GM12874 (cell line): ENCODE results near the gene GAR1.

Experiments used
- TF ChIP-seq, protein P1 (sequence below): IDR thresholded peaks from 2 replicates; pipeline ENCODE4 v1.5.1; 2011; ENCODE audit warnings: low read depth, mild to moderate bottlenecking, control low read depth, low read length, moderate library complexity; ENCODE audit not compliant: insufficient read depth

GAR1 gene

DNA sequence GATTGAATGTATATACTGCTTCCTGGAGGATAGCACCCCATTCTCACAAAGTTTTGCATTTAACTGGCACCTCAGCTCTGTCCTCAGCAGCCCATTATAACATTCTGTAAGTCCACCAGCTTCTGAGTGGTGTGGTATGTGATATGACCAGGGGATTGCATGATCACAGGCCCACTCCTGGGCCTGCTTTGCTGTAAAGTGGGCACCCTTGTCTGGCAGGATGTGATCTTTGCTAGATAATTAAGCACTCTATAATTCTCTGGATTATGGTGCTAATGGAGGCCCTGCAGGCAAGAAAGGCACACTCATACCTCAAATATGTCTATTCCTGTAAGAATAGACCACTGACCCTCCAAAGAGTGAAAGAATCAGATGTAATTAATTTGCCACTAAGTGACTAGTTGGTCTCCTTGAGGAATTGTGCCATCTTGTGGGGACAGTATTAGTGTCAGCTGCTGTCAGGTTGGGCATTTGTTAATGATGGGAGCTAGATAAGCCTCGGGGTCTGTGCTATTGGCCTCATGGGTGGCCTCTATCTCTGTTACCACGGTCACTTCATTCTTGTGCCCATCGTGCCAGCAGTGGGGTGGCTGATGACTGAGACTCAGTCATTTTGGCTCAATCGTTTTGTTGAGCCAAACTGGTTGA lies 11.5 kb upstream of the GAR1 start:
- TF ChIP-seq, protein P1, sequence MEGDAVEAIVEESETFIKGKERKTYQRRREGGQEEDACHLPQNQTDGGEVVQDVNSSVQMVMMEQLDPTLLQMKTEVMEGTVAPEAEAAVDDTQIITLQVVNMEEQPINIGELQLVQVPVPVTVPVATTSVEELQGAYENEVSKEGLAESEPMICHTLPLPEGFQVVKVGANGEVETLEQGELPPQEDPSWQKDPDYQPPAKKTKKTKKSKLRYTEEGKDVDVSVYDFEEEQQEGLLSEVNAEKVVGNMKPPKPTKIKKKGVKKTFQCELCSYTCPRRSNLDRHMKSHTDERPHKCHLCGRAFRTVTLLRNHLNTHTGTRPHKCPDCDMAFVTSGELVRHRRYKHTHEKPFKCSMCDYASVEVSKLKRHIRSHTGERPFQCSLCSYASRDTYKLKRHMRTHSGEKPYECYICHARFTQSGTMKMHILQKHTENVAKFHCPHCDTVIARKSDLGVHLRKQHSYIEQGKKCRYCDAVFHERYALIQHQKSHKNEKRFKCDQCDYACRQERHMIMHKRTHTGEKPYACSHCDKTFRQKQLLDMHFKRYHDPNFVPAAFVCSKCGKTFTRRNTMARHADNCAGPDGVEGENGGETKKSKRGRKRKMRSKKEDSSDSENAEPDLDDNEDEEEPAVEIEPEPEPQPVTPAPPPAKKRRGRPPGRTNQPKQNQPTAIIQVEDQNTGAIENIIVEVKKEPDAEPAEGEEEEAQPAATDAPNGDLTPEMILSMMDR, result peak; percentile 42; the same call in 1 of the 2 replicates

DNA sequence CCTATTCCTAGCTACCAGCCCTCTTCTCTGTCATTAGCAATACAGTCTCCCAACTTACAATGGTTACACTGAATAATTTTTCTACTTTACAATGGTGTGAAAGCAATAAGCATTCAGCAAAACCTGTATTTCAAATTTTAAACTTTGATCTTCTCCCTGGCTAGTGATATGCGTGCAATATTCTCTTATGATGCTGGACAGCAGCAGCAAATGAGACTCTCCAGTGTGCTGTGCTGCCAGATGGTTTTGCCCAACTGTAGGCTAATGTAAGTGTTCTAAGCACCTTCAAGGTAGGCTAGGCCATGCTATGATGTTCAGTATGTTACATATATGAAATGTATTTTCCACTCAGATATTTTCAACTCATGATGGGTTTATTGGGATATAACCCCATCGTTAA lies 5.9 kb upstream of the GAR1 start:
- TF ChIP-seq, protein P1, result no peak

DNA sequence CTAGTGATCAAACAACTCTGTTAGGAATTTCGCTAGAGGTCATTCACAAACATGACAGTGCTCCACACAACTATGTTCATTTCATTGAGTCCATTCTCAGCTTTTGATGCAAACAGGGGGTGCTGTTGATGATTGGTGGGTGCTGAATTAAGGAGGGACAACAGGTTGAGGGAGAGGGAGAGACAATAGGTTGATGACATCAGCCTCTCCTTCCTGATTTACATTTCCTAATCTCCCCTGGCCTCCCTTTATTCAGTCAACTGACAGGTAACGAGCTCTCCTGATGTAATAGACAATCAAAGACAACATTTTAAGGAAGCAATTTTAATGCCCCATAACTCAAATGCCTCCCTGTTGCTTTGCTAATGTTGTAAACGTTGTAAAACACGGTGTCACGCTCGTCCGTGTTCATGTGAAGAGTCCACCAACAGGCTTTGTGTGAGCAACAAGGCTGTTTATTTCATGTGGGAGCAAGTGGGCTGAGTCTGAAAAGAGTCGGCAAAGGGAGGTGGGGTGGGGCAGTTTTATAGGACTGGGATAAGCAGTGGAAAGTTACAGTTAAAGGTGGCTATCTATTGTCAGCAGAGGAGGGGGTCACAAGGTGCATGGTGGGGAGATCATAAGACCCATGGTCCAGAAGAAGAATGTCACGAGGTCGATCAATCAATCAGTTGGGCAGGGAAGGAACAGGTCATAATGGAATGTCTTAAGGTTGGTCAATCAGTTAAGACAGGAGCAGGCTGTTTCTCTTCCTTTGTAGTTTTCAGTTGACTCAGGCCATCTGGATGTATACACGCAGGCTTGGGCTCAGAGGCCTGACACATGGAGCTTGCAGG lies 4.8 kb upstream of the GAR1 start:
- TF ChIP-seq, protein P1, result no peak

DNA sequence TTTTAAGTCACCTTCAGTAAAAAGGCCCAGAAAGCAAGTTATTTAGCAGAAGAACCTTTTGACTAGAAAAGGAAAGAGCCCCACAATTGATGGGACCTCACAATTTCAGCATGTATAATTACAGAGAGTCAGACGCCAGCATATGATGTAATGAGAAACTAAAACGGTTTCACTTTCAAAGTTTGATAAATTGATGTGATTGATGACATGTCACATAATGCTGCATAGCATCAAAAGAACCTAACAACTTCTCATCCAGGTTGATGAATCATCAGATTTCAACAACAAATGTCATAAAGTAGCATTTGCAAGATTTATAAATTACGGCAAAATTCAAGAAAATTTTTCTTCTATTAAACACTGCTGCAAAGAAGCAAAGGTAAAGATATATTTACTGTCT lies 3.9 kb upstream of the GAR1 start:
- TF ChIP-seq, protein P1, result no peak

DNA sequence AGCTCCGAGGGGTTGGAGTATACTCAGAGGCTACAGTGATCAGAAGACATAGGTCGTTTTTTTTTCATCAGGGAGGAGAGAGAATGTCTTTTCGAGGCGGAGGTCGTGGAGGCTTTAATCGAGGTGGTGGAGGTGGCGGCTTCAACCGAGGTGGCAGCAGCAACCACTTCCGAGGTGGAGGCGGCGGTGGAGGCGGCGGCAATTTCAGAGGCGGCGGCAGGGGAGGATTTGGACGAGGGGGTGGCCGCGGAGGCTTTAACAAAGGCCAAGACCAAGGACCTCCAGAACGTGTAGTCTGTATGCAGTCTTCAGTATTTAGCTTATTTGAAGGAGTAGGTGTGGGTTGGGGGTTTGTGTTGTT lies 500 bp downstream of the GAR1 start:
- TF ChIP-seq, protein P1, result no peak

DNA sequence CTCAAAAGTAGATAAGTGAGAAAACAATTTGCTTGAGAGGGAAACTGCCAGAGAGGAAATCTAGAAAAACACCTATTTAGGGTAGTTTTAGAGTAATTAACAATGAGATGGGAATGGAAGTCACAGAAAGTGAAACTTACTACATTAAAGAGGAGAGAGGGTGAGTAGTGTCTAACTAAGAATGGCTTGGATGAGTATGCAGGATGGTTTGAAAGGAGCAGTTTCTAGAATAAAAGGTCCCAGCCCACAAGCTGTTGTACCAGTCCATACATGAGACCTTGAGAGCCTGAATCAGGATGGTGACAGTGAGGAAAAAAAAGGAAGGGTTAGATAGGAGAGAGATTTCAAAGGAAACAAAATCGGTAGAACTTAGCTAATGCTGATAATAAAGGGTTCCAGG lies 1.3 kb downstream of the GAR1 start:
- TF ChIP-seq, protein P1, result no peak

DNA sequence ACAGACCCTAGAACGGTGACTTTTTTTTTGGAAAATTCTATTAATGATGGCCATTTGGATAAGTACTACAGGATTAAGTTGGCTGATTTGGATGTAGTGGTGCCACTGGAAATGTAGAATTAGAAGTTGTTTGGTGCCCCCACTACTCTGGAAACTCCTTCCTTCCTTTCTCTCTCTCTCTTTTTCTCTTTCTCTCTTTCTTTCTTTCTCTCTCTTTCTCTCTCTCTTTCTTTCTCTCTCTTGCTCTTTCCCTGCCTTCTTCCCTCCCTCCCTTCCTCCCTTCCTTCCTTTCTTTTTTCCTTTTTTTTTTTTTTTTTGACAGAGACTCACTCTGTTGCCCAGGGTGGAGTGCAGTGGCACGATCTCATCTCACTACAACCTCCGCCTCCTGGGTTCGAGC lies 2.7 kb downstream of the GAR1 start:
- TF ChIP-seq, protein P1, result no peak
